Measurements from ENCODE around the gene ALG9. TPM values are rescaled to one million over a fixed set of nuclear protein-coding genes. Genes with fewer than 3 reads are reported as not detected.

Gene ALG9
- total RNA-seq = 12.4 TPM
- long read RNA-seq, transcript ALG9-214 (15 exons, 2,028 nt) = major isoform, 7 of 17 reads
- long read RNA-seq, partial matches to known transcripts = 0 of 17 reads
- long read RNA-seq, other reads (novel, unspliced or antisense) = 4 of 17 reads

GRCh38 chr11:111870886-111871692 lies at the start of gene ALG9:
TSS of gene ALG9 (minus strand) at chr11:111871581. CDS start at chr11:111871482, 99 bp downstream.
- DNase-seq (peak; percentile 89), ATAC-seq (ENCODE audit: poor library complexity) (peak; percentile 96)
- intact Hi-C loops (cut with DNase I) = loop anchor here (10.0 kb wide), 1 partner anchor 214 kb away; the partner anchor contains the start of genes SDHD and TIMM8B

GRCh38 chr11:111920908-111921307 lies 49.5 kb upstream of the ALG9 start:
- ATAC-seq (ENCODE audit: poor library complexity) (no peak), DNase-seq (no peak)
- intact Hi-C loops (cut with DNase I) = no loop called here

- peak; percentile 21 for ATAC-seq (ENCODE audit: poor library complexity)
- DNase-seq = no peak
Measured at GRCh38 chr11:111918390-111919256, 47.2 kb upstream of the ALG9 start, which contains the start of gene C11orf52. TSS of gene C11orf52 (plus strand) at chr11:111918913. CDS start at chr11:111918973, 60 bp downstream.

GRCh38 chr11:111917788-111918187 lies 46.4 kb upstream of the ALG9 start:
- no peak for ATAC-seq (ENCODE audit: poor library complexity)
- no peak for DNase-seq
- intact Hi-C loops (cut with DNase I) = no loop called here

More at GRCh38 chr11:111918390-111919256, 47.2 kb upstream of the ALG9 start, which contains the start of gene C11orf52:
- intact Hi-C loops (cut with DNase I) = no loop called here

- ATAC-seq (ENCODE audit: poor library complexity) = no peak
- DNase-seq = no peak
- intact Hi-C loops (cut with DNase I) = no loop called here
Measured at GRCh38 chr11:111917312-111917711, 45.9 kb upstream of the ALG9 start.

GRCh38 chr11:111916768-111917167 lies 45.4 kb upstream of the ALG9 start:
- ATAC-seq (ENCODE audit: poor library complexity) = no peak
- intact Hi-C loops (cut with DNase I) = no loop called here
- DNase-seq = no peak

- ATAC-seq (ENCODE audit: poor library complexity) = peak; percentile 13
- peak; percentile 62 for DNase-seq
- intact Hi-C loops (cut with DNase I) = no loop called here
Measured at GRCh38 chr11:111913997-111914396, 42.6 kb upstream of the ALG9 start.

- intact Hi-C loops (cut with DNase I) = no loop called here
- DNase-seq (peak; percentile 52), ATAC-seq (ENCODE audit: poor library complexity) (peak; percentile 28)
Measured at GRCh38 chr11:111913031-111913861, 41.9 kb upstream of the ALG9 start.

- intact Hi-C loops (cut with DNase I) = no loop called here
- DNase-seq = peak; percentile 64
- ATAC-seq (ENCODE audit: poor library complexity) = peak; percentile 19
Measured at GRCh38 chr11:111912535-111912934, 41.2 kb upstream of the ALG9 start, which contains the start of gene HSPB2. TSS of gene HSPB2 (plus strand) at chr11:111912734. CDS start at chr11:111912830, 96 bp downstream.

GRCh38 chr11:111911563-111912401 lies 40.4 kb upstream of the ALG9 start, which contains the start of gene CRYAB:
TSS of gene CRYAB (minus strand) at chr11:111911770. CDS start at chr11:111911724, 46 bp downstream.
- DNase-seq (peak; percentile 92), ATAC-seq (ENCODE audit: poor library complexity) (peak; percentile 72)
- intact Hi-C loops (cut with DNase I) = no loop called here

GRCh38 chr11:111910676-111911562 lies 39.5 kb upstream of the ALG9 start:
- ATAC-seq (ENCODE audit: poor library complexity) (peak; percentile 19), DNase-seq (peak; percentile 57)
- intact Hi-C loops (cut with DNase I) = no loop called here

GRCh38 chr11:111909378-111909777 lies 38.0 kb upstream of the ALG9 start:
- intact Hi-C loops (cut with DNase I) = no loop called here
- ATAC-seq (ENCODE audit: poor library complexity) = no peak
- no peak for DNase-seq

GRCh38 chr11:111908639-111909305 lies 37.4 kb upstream of the ALG9 start:
- no peak for DNase-seq
- intact Hi-C loops (cut with DNase I) = no loop called here
- ATAC-seq (ENCODE audit: poor library complexity) = no peak

- ATAC-seq (ENCODE audit: poor library complexity) (peak; percentile 36), DNase-seq (no peak)
- intact Hi-C loops (cut with DNase I) = no loop called here
Measured at GRCh38 chr11:111906680-111907079, 35.3 kb upstream of the ALG9 start.

- ATAC-seq (ENCODE audit: poor library complexity) = peak; percentile 53
- intact Hi-C loops (cut with DNase I) = no loop called here
- no peak for DNase-seq
Measured at GRCh38 chr11:111905411-111905810, 34.0 kb upstream of the ALG9 start.

GRCh38 chr11:111886844-111887243 lies 15.5 kb upstream of the ALG9 start:
- ATAC-seq (ENCODE audit: poor library complexity) (no peak), DNase-seq (no peak)
- intact Hi-C loops (cut with DNase I) = no loop called here
